Cardiac fibroblast (primary cell): ENCODE results near the gene CSTA.
A peak's percentile ranks its signal among the peaks of the same experiment; 100 is the strongest.

Experiments used
- DNase-seq, 2 donors: peaks; one replicate each; pipeline versions ENCODE4 v3.0.0 to v3.0.0-alpha.2; 2010; ENCODE audit warnings: low read depth in 2 of 2
- H3K4me3 ChIP-seq, 2 donors: replicated peaks in 1 of 2; 1 replicate in 1 of 2; 2 replicates in 1 of 2; pipeline ENCODE4 v1.5.1; 2011; ENCODE audit warnings: low read depth in 2 of 2, low read length in 2 of 2, mild to moderate bottlenecking in 2 of 2, moderate library complexity in 1 of 2
- TF ChIP-seq, protein P1 (sequence below): IDR thresholded peaks from one replicate; pipeline ENCODE4 v1.5.1; 2011; ENCODE audit warnings: low read depth, mild to moderate bottlenecking, low read length, inconsistent platforms

CSTA gene

DNA sequence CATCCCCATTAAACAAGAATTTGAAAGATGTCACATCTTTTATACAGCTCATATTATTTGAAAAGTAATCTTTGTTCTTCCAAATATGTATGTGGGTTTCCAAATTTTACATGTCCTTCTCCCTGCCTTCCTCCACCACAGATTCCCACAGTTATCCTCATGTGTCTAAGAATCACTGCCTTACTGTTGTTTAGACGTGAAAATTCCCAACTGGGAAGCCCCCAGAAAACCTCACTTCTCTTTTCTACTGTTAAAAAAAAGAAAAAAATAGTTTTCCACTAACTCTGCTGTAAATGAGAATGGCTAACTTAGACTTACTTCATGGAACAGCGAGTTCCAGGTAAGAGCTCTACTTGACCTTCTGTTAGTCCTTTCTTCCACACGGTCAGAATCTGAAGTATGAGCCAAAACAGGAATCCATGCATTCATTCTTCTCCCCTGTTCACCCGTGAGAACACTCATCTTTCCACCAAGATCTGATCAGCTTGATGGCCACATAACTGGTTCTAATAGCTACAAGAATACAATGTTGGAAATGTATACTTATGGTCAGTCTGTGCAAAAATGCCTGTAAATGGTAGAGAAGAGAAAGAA lies 17.9 kb upstream of the CSTA start:
- no peak overlapping the region for H3K4me3 ChIP-seq
- TF ChIP-seq, protein P1, sequence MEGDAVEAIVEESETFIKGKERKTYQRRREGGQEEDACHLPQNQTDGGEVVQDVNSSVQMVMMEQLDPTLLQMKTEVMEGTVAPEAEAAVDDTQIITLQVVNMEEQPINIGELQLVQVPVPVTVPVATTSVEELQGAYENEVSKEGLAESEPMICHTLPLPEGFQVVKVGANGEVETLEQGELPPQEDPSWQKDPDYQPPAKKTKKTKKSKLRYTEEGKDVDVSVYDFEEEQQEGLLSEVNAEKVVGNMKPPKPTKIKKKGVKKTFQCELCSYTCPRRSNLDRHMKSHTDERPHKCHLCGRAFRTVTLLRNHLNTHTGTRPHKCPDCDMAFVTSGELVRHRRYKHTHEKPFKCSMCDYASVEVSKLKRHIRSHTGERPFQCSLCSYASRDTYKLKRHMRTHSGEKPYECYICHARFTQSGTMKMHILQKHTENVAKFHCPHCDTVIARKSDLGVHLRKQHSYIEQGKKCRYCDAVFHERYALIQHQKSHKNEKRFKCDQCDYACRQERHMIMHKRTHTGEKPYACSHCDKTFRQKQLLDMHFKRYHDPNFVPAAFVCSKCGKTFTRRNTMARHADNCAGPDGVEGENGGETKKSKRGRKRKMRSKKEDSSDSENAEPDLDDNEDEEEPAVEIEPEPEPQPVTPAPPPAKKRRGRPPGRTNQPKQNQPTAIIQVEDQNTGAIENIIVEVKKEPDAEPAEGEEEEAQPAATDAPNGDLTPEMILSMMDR, result no peak
- DNase-seq, result no peak

DNA sequence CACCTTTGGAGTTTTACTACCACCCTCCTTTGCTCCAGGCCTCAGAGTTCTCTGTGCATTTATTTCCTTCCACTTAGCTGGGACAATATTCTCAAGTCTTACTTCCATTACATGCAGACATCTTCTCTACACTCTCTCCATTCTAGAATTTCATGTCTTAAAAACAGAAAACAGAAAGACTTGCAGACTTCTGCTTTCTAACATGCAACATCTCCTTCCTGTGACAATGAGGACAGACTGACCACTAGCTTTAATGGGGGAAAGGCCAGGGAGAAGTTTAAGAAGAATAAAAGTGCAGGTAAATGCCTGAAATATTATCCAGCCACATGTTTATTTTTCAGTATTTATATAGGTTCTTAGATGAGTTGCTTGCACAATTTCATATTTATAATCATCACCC lies 17.1 kb upstream of the CSTA start:
- TF ChIP-seq, protein P1, result no peak
- no peak for DNase-seq
- H3K4me3 ChIP-seq, result no peak overlapping the region

DNA sequence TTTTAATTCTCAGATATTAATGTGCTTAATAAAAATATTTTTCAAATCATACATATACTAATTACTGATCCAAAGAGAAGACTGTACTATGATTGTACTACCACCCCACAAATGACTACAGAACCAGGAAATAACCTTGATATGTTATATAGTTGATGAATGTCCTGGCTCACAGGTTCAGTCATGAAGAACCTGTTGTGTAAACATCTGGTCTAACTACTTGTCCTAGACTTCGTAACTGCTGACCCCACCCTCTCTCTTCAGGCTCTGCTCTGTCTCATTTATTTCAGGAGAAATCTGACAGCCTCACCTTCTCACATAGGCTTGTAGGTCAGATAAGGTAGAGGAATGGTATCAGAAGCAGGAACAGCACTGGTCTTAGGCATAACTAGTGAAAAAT lies 14.7 kb upstream of the CSTA start:
- DNase-seq, result no peak
- TF ChIP-seq, protein P1, result no peak
- no peak overlapping the region for H3K4me3 ChIP-seq

DNA sequence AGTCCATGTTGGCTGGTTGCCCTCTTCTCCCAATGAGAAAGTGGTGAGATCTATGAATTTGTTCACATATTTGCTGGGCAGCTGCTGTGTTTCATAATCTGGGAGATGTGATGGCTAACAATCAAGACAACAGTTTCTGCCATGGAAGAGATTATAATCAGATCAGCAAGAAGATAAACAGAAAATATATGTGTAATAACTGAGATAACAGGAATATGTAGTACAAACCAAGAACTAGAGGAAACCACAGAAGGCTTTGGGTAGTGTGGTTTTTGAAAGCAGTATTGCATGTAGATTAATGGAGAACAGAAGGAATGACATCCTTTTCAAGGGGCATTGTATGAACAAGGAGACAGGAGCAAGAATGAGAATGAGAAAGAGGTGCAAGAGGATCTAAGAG lies 12.2 kb upstream of the CSTA start:
- no peak overlapping the region for H3K4me3 ChIP-seq
- TF ChIP-seq, protein P1, result no peak
- DNase-seq, result peak in 1 of 2 donors; percentile 5

DNA sequence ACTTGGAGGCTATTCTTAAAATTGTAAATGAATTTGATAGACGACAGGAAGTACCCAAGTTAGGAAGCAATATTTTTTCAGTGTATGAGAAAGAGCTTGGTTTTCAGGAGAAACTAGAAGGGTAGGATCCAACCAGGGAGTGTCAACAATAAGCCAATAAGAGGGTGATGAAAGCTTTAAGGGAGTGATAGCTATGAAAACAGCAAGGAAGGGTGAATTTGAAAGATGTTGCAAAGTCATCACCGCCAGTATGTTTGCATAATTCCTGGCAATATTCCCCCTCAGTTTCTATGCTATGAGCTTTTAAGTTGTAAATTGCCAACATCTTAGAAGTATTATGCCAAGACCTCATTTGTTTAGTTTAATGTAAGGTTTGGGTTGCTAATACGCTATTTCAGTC lies 11.8 kb upstream of the CSTA start:
- no peak overlapping the region for H3K4me3 ChIP-seq
- TF ChIP-seq, protein P1, result no peak

DNA sequence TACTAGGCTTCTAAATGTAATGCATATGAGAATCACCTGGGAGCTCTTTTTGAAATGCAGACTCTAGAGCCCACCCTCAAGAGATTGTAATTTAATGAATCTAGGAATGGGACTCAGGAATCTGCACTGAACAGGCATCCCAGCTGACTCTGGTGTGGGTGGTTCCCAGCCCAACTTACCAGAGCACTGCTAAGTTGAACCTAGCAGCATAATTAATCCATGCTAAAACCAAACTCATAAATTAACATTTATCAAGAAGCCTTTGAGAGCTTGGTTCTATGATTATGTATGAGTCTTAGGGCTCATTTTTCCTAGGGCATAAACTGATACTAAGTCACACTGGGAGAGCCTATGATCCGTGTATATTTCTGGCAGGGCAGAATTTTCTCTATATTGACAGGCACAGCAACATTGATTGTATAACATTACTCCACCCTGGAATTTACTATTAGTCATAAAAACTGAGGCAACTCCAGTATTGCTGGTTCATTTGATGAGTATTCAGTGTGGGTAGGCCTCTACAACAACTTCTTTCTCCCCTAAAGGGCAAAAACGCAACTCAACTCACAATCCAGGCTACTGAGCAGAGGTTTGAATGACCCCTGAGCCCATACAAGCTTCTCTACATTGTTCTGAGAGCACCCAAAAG lies 10.7 kb upstream of the CSTA start:
- peak in 1 of 2 donors; percentile 10 for DNase-seq

More for the DNA sequence above, 11.8 kb upstream of the CSTA start:
- DNase-seq, result peak in 1 of 2 donors; percentile 6

More for the DNA sequence above, 10.7 kb upstream of the CSTA start:
- TF ChIP-seq, protein P1, result no peak
- no peak overlapping the region for H3K4me3 ChIP-seq
